ENCODE data around the gene UQCC2.

Gene UQCC2

GRCh38 chr6:33695451-33695887 is 16.0 kb downstream of the UQCC2 start:
- no peak for TF ChIP-seq CTCF (IDR thresholded peaks at IDR 0.05; ENCODE audit: low read length)
- H3K4me2 ChIP-seq (ENCODE audit: low read length) = no peak overlapping the region
- no peaks in the 10 kb centered on the region for H3K9me2 ChIP-seq (ENCODE audit: low read depth, low read length)
- H3K4me3 ChIP-seq (ENCODE audit: low read depth, low read length, poor library complexity, severe bottlenecking) = no peak overlapping the region
- H3K9me3 ChIP-seq (ENCODE audit: low read length) = no peaks in the 10 kb centered on the region
- H3K27me3 ChIP-seq (ENCODE audit: insufficient read depth, low read length) = no peaks in the 10 kb centered on the region
- peaks cover 97% of the 10 kb centered on the region for H3K36me3 ChIP-seq (ENCODE audit: insufficient read depth, low read length)
- peaks cover 3% of the 10 kb centered on the region; the same call in 1 of the 2 replicates for H3F3A ChIP-seq (ENCODE audit: insufficient read depth, low read length)
- H3K27ac ChIP-seq (ENCODE audit: low read depth, low read length, poor library complexity, severe bottlenecking) = no peak overlapping the region
- H2AFZ ChIP-seq (ENCODE audit: low read length) = no peak overlapping the region
- no peaks in the 10 kb centered on the region for H3K79me2 ChIP-seq (ENCODE audit: insufficient read depth, low read length)
- no peak overlapping the region for H3K9ac ChIP-seq (ENCODE audit: low read length)
- H3K4me1 ChIP-seq (ENCODE audit: insufficient read depth, low read length, severe bottlenecking) = peaks cover 61% of the 10 kb centered on the region
- no peaks in the 10 kb centered on the region for H4K20me1 ChIP-seq (ENCODE audit: insufficient read depth, low read length)

GRCh38 chr6:33694977-33695376 is 16.5 kb downstream of the UQCC2 start:
- H3K4me3 ChIP-seq (ENCODE audit: low read depth, low read length, poor library complexity, severe bottlenecking) = no peak overlapping the region
- H4K20me1 ChIP-seq (ENCODE audit: insufficient read depth, low read length) = no peaks in the 10 kb centered on the region
- peaks cover 56% of the 10 kb centered on the region for H3K4me1 ChIP-seq (ENCODE audit: insufficient read depth, low read length, severe bottlenecking)
- H3K4me2 ChIP-seq (ENCODE audit: low read length) = no peak overlapping the region
- H3K27me3 ChIP-seq (ENCODE audit: insufficient read depth, low read length) = no peaks in the 10 kb centered on the region
- H3K79me2 ChIP-seq (ENCODE audit: insufficient read depth, low read length) = no peaks in the 10 kb centered on the region
- no peak overlapping the region for H3K27ac ChIP-seq (ENCODE audit: low read depth, low read length, poor library complexity, severe bottlenecking)
- no peak for TF ChIP-seq CTCF (IDR thresholded peaks at IDR 0.05; ENCODE audit: low read length)
- TF ChIP-seq EZH2 (IDR thresholded peaks at IDR 0.05; ENCODE audit: borderline replicate concordance, low read length) = no peak
- H2AFZ ChIP-seq (ENCODE audit: low read length) = no peak overlapping the region
- no peaks in the 10 kb centered on the region for H3K9me2 ChIP-seq (ENCODE audit: low read depth, low read length)
- H3K9me3 ChIP-seq (ENCODE audit: low read length) = no peaks in the 10 kb centered on the region
- peaks cover 2% of the 10 kb centered on the region; the same call in 1 of the 2 replicates for H3F3A ChIP-seq (ENCODE audit: insufficient read depth, low read length)
- H3K36me3 ChIP-seq (ENCODE audit: insufficient read depth, low read length) = peaks cover 98% of the 10 kb centered on the region
- no peak overlapping the region for H3K9ac ChIP-seq (ENCODE audit: low read length)

- H3K9ac ChIP-seq (ENCODE audit: low read length) = no peak overlapping the region
- no peaks in the 10 kb centered on the region for H4K20me1 ChIP-seq (ENCODE audit: insufficient read depth, low read length)
- H3K27me3 ChIP-seq (ENCODE audit: insufficient read depth, low read length) = no peaks in the 10 kb centered on the region
- no peak overlapping the region for H3K4me3 ChIP-seq (ENCODE audit: low read depth, low read length, poor library complexity, severe bottlenecking)
- H3K27ac ChIP-seq (ENCODE audit: low read depth, low read length, poor library complexity, severe bottlenecking) = no peak overlapping the region
- H3K9me2 ChIP-seq (ENCODE audit: low read depth, low read length) = no peaks in the 10 kb centered on the region
- TF ChIP-seq CTCF (IDR thresholded peaks at IDR 0.05; ENCODE audit: low read length) = no peak
- TF ChIP-seq EZH2 (IDR thresholded peaks at IDR 0.05; ENCODE audit: borderline replicate concordance, low read length) = no peak
- peaks cover 51% of the 10 kb centered on the region for H3K4me1 ChIP-seq (ENCODE audit: insufficient read depth, low read length, severe bottlenecking)
- H3K4me2 ChIP-seq (ENCODE audit: low read length) = no peak overlapping the region
- no peaks in the 10 kb centered on the region for H3K79me2 ChIP-seq (ENCODE audit: insufficient read depth, low read length)
- no peaks in the 10 kb centered on the region for H3K9me3 ChIP-seq (ENCODE audit: low read length)
- H2AFZ ChIP-seq (ENCODE audit: low read length) = no peak overlapping the region
- H3K36me3 ChIP-seq (ENCODE audit: insufficient read depth, low read length) = peaks cover 98% of the 10 kb centered on the region
- no peaks in the 10 kb centered on the region; the same call in 1 of the 2 replicates for H3F3A ChIP-seq (ENCODE audit: insufficient read depth, low read length)
These were observed 17.0 kb downstream of the UQCC2 start for GRCh38 chr6:33694401-33694931.
